NCI-H748 (cell line): ENCODE data around the gene CP.

Experiments
- DNase-seq: peaks from one replicate; lab custom pipeline; 2025; ENCODE audit not compliant: unreplicated experiment; lab: John Stamatoyannopoulos, UW

The CP gene

DNA sequence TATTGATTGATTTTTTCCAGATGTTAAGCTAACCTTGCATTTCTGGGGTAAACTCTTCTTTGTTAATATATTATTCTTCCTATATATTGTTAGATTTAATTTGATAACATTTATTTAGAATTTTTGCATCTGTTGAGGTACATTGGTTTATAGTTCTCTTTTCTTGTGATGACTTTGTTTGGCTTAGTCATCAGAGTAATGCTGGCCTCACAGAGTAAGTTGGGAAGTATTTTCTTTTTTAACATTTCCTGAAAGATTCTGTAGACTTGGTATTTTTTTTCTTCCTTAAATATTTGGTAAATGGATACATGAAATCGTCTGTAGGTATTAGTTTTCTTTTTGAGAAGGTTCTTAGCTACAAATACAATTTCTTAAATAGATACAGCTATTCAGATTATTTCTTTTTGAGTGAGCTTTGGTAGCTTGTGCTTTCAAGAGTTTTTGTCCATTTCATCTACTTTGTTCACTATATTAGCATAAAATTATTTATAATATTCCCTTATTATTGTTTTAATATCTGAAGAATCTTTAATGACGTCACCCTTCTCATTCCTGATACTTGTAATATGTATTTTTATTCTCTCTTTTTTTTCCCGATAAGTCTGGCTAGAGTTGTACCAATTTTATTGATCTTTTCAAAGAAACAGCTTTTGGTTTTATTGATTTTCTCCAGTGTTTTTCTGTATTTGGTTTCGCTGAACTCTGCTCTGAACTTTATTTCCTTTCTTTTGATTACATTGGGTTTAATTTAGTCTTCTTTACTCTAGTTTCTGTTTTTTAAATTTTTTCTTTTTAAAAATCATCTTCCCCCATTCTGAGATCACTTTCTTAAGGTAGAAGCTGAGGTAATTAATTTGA lies 98.7 kb downstream of the CP start:
- no peak for DNase-seq
